Heart left ventricle (tissue), 13 donors: Measurements from ENCODE around the gene TMEM205.

Source experiments
- CTCF ChIP-seq, 12 donors: fragments of 200-600 bp; sonication (generic) in 4 of 12; IDR thresholded peaks; one replicate each; pipeline versions ENCODE4 v1.5.0 to v1.8.0; 2018 to 2022; ENCODE audit warnings: antibody characterized with exemption in 12 of 12, mild to moderate bottlenecking in 5 of 12
- POLR2A ChIP-seq, 2 donors: fragments of 450-650 bp; IDR thresholded peaks; one replicate each; pipeline ENCODE4 v1.6.1; 2017; ENCODE audit warnings: antibody characterized with exemption in 2 of 2, mild to moderate bottlenecking in 2 of 2, moderate library complexity in 2 of 2
- donor health status: ischemic (EF 13 %, LVEDD 7.1; RV severe dilation, severe dysfunction).
- donor health status: DM: no; HTN: yes; CAD: no.
- donor health status: DM: no; HTN: no; CAD: no.
- donor health status: ischemic (EF 25% LVEDD 6.9; RV normal size, moderate dysfunction).
- donor health status: ischemic (EF 25% LVEDD 5.7; RV mildly dilated, moderate dysfunction).
- donor health status: ischemic (EF 35%, LVEDD 5.7; RV mildly dilated, moderate dysfunction).
- donor health status: nonischemic (EF 11% LVEDD 7.7; RV severe dilation, severe dysfunction).
- donor health status: DM: yes; HTN: yes; CAD: no.
- donor health status: PGD.
- donor health status: ischemic (EF 29% LVEDD 5.4; RV normal size, mild dysfunction).
- donor health status: nonischemic (EF 23%, LVEDD 6.1; RV moderate dilation, normal function).

- TF ChIP-seq CTCF (IDR thresholded peaks at IDR 0.05) (peak; percentile 95 to 100 (median 98)), POLR2A (IDR thresholded peaks at IDR 0.05) (peak in 1 of 2 donors; percentile 23)
These were observed 52.4 kb downstream of the TMEM205 start for GRCh38 chr19:11293433-11294389.
